ENCODE data around the gene NKX1-2.
"Not testable (repeated sequence)": the region's sequence is repeated elsewhere in the genome, so short reads cannot be mapped to it uniquely, and the experiment has no call there.

NKX1-2 gene

DNA sequence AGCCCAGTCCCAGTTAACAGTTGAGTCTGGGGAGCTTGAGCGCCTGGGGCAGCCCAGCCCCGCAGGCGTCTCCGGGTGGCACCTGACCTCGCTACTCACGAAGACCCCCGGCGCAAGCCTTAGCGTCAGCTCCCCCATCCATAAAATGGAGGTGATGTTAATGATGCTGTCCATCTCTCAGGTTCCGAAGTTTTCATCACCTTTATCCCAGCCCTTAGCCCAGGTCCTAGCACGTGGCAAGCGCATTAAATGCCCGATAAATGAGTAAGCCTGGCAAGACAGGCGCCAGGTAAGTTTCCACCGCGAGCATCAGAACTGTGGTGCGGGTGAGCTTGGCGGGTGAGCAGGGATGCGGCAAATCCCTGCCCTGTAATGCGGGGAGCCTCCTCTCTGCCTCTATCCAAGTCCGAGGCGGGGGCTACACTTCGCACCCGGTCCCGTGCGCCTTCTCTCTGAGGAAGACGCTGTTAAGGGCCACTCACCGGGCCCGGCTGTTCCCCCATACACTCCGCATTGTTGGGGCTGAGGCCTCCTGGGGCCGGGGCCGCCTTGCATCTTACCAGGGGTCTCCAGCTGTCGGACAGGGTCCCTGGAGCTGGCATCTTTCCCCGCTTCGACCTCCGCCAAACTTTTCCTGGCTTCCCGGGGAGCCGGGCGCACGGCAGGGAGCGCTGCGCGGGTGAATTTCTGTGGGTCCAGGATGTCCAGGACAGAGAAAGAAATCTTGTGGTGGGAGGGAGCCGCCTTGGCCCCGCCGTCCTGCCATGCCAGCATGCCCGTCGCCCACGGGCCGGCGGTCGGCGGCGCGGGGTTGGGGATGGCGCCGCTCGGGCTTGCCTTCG, 444 bp downstream of the NKX1-2 start:
- no peak for DNase-seq (ENCODE audit: low read depth in 3 of 3)

DNA sequence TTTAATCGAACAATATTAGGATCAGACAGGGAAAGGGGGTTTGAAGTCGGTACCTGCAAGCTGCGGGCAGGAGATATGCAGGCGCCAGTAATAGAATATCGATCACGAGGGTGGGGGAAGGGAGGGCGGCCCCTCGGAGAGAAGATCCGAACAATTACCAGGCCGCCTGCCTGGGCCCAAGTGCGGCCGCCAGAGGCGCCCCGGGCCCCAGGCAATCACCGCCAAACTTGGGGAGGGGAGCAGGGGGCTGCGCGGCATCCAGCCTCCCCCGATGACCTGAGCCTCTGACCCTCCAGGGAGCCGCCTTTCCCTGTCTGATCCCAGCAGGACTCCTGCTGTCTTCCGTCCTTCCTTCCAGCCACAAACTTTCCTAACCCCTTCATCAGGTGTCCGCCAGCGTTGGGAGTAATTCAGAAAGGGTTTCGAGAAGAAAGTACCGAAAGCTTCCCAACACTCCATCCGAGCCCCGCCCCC, 1.1 kb downstream of the NKX1-2 start:
- no peak for DNase-seq (ENCODE audit: low read depth in 3 of 3)

GRCh38 chr10:124447751-124448466, 1.9 kb downstream of the NKX1-2 start:
- DNase-seq (ENCODE audit: low read depth in 3 of 3), result no peak

DNA sequence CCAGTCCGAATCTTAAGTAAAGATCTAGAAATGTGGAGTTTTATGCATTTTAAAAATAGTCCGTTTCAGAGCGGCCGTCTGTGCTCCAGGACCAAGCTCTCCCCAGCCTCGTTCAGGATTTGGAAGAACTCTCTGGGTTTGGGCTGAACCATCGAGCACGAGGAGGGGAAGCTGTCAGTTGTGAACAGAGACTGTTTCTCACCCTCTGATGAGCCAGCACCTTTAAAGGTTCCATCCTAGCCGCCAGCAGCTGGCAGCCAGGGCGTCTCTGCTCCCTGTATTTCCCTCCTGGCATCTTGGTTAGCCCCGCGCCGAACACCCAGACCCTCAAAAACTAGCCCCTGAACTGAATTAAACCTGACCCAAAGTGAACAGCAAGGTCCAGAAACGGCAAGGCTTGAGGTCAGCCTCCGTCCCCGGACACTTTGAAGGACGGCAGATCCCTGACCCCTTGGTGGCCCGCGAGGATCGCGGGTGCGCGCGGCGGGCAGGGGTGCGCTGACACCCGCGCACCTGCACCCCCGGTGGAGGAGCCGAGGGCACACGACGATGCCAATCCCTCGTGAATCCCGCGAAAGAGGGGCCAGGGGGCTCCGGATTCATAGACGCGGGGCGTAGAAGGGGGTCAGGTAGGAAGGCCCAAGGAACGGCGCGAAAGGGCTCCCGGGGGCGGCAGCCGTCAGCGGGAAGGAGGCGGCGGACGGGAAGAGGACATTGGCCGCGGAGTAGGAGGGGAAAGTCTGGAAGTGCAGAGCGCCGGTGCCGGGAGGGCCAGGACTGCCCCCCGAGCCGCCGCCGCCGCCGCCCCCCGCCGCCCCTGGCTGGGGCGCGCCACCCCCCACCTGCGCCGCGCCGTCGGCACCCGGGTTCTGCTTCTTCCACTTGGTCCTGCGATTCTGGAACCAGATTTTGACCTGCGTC, 2.7 kb downstream of the NKX1-2 start:
- no peak for DNase-seq (ENCODE audit: low read depth in 3 of 3)

DNA sequence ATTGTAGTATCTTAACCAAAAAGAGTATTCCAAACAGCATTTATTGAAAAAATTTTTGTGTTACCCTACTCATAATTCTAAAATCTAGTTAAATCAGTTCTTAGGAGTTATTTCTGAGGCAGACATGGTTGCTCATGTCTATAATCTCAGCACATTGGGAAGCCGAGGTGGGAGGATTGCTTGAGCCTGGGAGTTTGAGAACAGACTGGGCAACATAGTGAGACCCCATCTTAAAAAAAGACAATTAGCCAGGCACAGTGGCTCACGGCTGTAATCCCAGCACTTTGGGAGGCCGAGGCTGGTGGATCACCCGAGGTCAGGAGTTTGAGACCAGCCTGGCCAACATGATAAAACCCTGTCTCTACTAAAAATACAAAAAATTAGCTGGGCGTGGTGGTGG, 8.1 kb downstream of the NKX1-2 start:
- DNase-seq (ENCODE audit: low read depth in 3 of 3), result not testable (repeated sequence)

DNA sequence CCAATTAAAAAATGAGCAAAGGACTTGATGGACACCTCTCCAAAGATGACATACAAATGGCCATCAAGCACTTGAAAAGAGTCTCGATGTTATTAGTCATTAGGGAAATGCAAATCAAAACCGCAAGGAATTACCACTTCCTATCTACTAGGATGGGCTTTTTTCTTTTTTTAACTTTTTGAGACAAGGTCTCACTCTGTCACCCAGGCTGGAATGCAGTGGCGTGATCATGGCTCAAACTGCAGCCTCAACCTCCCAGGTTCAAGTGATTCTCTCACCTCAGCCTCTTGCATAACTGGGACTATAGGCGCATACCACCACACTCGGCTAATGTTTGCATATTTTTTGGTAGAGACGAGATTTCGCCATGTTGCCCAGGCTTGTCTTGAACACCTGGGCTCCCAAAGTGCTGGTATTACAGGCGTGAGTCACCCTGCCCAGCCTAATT, 13.6 kb downstream of the NKX1-2 start:
- DNase-seq (ENCODE audit: low read depth in 3 of 3), result no peak

DNA sequence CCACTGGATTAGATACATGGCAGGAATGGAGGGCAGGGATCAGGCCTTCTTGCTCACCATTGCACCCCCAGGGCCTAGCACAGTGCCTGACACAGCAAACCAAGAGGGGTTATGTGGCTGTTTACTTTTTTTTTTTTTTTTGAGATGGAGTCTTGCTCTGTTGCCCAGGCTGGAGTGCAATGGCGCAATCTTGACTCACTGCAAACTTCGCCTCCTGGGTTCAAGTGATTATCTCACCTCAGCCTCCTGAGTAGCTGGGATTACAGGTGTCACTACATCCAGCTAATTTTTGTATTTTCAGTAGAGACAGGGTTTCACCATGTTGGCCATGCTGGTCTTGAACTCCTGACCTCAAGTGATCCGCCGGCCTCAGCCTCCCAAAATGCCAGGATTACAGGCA, 14.2 kb downstream of the NKX1-2 start:
- not testable (repeated sequence) for DNase-seq (ENCODE audit: low read depth in 3 of 3)

DNA sequence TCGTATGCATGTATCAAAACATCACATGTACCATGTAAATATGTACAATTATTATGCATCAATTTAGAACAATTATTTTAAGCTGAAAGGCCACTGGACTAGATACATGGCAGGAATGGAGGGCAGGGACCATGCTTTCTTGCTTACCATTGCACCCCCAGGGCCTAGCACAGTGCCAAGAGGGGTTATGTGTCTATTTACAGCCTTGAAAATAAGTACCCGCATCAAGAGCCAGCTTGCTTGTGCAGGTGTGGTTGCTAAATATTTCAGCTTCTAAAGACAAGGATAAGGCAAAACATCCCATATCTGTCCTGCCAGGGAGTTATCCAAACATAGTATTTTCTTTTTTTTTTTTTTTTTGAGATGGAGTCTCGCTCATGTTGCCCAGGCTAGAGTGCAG, 16.4 kb downstream of the NKX1-2 start:
- DNase-seq (ENCODE audit: low read depth in 3 of 3), result no peak

DNA sequence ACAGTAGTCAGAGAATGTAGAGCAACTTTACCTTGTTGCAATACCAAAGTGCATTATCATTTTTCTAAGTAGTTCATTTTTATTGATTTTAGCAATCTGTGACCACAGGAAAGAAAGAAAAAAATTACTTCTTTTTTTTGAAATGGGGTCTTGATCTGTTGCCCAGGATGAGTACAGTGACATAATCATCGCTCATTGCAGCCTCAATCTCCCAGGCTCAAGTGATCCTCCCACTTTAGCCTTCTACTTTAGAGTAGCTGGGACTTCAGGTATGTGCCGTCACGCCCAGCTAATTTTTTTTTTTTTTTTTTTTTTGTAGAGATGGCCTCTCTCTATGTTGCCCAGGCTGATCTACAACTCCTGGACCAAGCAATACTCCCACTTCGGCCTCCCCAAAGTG, 19.8 kb downstream of the NKX1-2 start:
- no peak for DNase-seq (ENCODE audit: low read depth in 3 of 3)

- DNase-seq (ENCODE audit: low read depth in 3 of 3), result no peak
Measured at GRCh38 chr10:124429576-124429975, 20.3 kb downstream of the NKX1-2 start.

DNA sequence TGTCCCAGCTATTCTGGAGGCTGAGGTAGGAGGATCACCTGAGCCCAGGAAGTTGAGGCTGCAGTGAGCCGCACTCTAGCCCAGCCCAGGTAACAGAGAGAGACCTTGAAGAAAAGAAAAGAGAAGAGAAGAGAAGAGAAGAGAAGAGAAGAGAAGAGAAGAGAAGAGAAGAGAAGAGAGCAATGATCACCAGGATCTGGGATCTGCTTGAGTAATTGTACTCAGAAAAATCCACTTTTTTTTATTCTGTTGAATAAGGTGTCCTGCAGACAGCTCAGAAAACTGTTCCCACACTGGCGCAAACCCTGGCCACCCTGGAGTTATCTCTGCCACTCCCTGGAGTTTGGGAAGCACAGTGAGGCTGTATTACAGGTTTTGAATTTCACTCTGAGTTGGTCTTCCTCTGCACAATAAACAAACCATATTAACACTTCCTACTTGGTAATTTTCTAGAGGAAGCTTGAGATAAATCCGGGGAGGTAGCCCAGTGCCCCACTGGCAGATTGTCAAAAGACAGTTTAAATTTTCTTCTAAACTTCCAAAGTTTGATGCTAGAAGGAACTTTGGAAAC, 21.5 kb downstream of the NKX1-2 start:
- DNase-seq (ENCODE audit: low read depth in 3 of 3), result no peak

- no peak for DNase-seq (ENCODE audit: low read depth in 3 of 3)
Measured at GRCh38 chr10:124425227-124425962, 24.4 kb downstream of the NKX1-2 start.

DNA sequence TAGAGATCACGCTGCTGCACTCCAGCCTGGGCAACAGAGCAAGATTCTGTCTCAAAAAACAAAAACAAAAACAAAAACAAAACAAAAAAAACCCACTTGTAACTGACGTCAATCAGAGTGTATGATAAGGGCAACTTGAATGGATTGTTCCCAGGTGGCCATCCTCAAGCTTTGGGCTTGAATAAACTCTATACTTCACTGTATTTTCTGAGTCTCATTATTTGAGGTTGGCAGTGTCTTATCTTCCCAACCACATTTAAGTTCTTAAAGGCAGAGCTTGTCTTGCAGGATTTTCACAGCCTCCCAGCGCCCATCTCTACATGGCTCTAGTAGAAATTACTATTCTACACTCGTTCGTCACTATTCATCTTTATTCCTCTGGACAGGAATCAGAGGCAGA, 26.0 kb downstream of the NKX1-2 start:
- DNase-seq (ENCODE audit: low read depth in 3 of 3), result no peak

DNA sequence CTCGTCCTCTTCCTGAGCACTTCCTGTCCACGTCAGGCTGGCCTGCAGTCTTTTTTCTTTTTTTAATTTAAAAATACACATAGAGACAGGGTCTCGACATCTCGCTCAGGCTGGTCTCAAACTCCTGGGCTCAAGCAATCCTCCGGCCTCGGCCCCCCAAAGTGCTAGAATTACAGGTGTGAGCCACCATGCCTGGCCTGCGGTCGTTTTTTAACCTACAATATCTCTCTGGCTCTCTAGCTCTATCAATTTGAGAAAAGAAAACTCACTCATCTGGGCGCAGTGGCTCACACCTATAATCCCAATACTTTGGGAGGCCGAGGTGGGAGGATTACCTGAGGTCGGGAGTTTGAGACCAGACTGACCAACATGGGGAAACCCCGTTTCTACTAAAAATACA, 27.1 kb downstream of the NKX1-2 start:
- no peak for DNase-seq (ENCODE audit: low read depth in 3 of 3)

GRCh38 chr10:124420254-124420653, 29.6 kb downstream of the NKX1-2 start:
- no peak for DNase-seq (ENCODE audit: low read depth in 3 of 3)

DNA sequence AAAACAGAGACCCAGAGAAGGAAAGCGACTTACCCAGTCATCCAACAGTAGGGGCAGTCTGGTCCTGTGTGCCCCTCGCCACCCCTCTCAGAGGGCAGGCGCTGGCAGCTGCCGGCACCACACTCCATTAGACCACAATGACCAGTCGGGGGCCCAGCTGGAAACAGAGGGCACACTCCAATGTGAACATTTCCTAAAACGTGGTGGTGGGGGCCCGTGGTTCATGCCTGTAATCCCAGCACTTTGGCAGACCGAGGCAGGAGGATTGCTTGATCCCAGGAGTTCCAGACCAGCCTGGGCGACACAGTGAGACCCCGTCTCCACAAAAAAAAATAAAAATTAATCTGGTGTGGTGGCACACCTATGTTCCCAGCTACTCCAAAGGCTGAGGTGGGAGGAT, 30.2 kb downstream of the NKX1-2 start:
- DNase-seq (ENCODE audit: low read depth in 3 of 3), result no peak

DNA sequence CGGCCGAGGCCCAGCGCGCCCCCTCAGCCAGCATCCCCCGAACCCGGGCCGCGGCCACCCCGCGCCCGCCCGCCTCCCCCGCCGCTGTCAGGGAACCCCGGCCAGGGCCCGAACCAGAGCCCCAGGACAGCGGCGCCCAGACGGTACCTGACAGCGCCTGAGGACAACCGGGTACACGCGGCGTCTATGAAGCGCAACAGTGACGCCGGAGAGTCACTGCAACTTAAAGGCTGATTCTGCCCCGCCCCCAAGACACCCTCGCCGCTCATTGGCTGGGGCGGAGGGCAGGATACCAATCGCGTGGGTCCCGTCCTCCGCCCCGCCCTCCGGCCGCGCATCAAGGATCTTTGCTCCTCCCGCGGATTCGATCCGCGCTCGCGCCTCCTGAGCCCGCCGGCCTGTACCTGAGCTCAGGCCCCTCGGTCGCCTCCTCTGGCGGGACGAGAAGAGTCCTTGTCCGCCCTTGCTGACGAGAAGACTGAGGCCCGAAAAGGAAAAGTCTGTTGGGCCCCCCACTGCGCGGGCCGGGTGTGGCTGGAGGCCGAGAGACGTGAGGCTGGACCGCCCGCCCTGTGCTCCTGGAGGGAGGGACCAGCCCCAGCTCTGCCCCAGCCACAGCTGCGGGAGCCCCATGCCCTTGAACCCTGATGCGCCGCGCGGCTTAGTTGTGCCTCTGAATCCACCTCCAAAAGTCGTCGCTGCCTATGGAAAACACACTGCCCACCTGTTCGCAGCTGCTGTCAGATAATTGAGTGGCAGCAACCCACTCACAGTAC, 30.9 kb downstream of the NKX1-2 start, which contains the start of gene OAT:
Gene OAT (minus strand): TSS at position 198 of the 776 bp plus-strand sequence. CDS start 6,752 bp downstream, outside the sequence.
- DNase-seq (ENCODE audit: low read depth in 3 of 3), result peak; percentile 90 to 97 (median 93)

GRCh38 chr10:124417895-124418725, 31.7 kb downstream of the NKX1-2 start:
- peak; percentile 1 to 26 (median 9) for DNase-seq (ENCODE audit: low read depth in 3 of 3)

GRCh38 chr10:124416733-124417132, 33.1 kb downstream of the NKX1-2 start:
- DNase-seq (ENCODE audit: low read depth in 3 of 3), result no peak
